ENCODE data around the gene DHTKD1. TPM values are rescaled to one million over a fixed set of nuclear protein-coding genes. Genes with fewer than 3 reads are reported as not detected.
"Not testable (repeated sequence)": the region's sequence is repeated elsewhere in the genome, so short reads cannot be mapped to it uniquely, and the experiment has no call there.

The DHTKD1 gene
- total RNA-seq, 2 experiments from 2014 or later, result 53.1 to 71.4 TPM

DNA sequence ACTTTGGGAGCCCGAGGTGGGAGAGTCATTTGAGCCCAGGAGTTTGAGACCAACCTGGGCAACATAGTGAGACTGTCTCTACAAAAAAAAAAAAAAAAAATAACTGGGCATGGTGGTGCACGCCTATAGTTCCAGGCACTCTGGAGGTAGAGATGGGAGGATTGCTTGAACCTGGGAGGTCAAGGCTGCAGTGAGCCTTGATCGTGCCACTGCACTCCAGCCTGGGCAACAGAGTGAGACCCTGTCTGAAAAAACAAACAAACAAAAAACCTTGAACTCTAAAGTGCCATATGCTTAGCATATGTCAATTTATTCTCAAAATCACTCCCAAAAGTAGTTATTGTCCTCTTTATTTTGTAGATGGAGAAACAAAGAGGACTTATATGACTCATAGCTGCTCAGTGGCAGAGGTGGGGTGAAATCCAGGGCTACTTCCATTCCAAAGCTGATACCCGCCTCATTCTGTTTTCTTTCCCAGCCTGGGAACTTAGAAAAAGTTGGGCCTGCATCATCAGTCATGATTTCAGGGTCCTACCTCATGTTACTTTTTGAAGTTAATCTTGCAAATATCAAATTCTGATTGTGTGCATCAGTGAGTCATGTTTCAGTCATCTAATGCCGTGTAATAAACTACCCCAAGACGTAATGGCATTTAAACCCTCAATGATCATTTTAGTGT lies 13.3 kb downstream of the DHTKD1 start:
- H3K4me1 ChIP-seq (ENCODE audit: insufficient read depth, low read length, poor library complexity, severe bottlenecking), result peaks cover 21% of the 10 kb centered on the region
- no TSS peak for BruUV-seq (replicated peaks)
- H3K27ac ChIP-seq (ENCODE audit: low read depth, low read length, poor library complexity, severe bottlenecking), result no peak overlapping the region
- CTCF ChIA-PET (ENCODE audit: unreplicated experiment), result no interaction called here
- no peaks in the 10 kb centered on the region for H3K9me2 ChIP-seq (ENCODE audit: insufficient read depth, low read length)
- peaks cover 37% of the 10 kb centered on the region for H3K36me3 ChIP-seq (ENCODE audit: insufficient read depth, low read length)
- DNase-seq (ENCODE audit: low spot score), result no peak
- intact Hi-C loops (cut with micrococcal nuclease; ENCODE audit: unreplicated experiment), result no loop called here
- H3K79me2 ChIP-seq (ENCODE audit: insufficient read depth, low read depth, low read length), result peaks cover 10% of the 10 kb centered on the region; the same call in 1 of the 2 replicates
- no peak for TF ChIP-seq EZH2phosphoT487 (IDR thresholded peaks at IDR 0.05; ENCODE audit: borderline replicate concordance, low read depth, low read length)
- TF ChIP-seq, protein P1, sequence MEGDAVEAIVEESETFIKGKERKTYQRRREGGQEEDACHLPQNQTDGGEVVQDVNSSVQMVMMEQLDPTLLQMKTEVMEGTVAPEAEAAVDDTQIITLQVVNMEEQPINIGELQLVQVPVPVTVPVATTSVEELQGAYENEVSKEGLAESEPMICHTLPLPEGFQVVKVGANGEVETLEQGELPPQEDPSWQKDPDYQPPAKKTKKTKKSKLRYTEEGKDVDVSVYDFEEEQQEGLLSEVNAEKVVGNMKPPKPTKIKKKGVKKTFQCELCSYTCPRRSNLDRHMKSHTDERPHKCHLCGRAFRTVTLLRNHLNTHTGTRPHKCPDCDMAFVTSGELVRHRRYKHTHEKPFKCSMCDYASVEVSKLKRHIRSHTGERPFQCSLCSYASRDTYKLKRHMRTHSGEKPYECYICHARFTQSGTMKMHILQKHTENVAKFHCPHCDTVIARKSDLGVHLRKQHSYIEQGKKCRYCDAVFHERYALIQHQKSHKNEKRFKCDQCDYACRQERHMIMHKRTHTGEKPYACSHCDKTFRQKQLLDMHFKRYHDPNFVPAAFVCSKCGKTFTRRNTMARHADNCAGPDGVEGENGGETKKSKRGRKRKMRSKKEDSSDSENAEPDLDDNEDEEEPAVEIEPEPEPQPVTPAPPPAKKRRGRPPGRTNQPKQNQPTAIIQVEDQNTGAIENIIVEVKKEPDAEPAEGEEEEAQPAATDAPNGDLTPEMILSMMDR (conservative IDR thresholded peaks at IDR 0.05; ENCODE audit: low read length), result no peak
- POLR2A ChIA-PET, result interaction anchor here (1.1 to 1.2 kb wide), 2 partner anchors 9 to 29 kb away, joined by 3 read pairs; no protein-coding TSS in a partner anchor
- H3K4me3 ChIP-seq (ENCODE audit: low read depth, low read length, poor library complexity, severe bottlenecking), result no peak overlapping the region
- H4K20me1 ChIP-seq (ENCODE audit: insufficient read depth, low read length), result no peaks in the 10 kb centered on the region
- H3K4me2 ChIP-seq (ENCODE audit: low read length), result no peak overlapping the region
- H3K9me3 ChIP-seq (ENCODE audit: low read length), result no peaks in the 10 kb centered on the region
- H2AFZ ChIP-seq (ENCODE audit: low read length), result no peak overlapping the region

DNA sequence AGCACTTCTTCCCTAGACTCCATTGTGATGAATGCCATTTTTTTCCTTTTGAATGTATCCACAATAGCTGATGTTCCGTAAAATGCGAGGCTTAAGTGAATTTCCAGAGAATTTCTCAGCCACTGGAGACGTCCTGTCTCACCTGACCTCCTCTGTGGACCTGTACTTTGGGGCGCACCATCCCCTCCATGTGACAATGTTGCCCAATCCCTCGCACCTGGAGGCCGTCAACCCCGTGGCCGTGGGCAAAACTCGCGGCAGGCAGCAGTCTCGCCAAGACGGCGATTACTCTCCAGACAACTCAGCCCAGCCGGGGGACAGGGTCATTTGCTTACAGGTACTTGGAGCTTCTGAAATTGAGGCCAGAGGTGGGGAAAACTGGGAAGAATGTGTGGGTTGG lies 20.2 kb downstream of the DHTKD1 start:
- Histone ChIP-seq H3K4me1 (ENCODE audit: insufficient read depth, low read length, poor library complexity, severe bottlenecking) (no peaks in the 10 kb centered on the region), H3K79me2 (ENCODE audit: insufficient read depth, low read depth, low read length) (no peaks in the 10 kb centered on the region), H3K4me2 (ENCODE audit: low read length) (no peak overlapping the region), H4K20me1 (ENCODE audit: insufficient read depth, low read length) (no peaks in the 10 kb centered on the region), H2AFZ (ENCODE audit: low read length) (no peak overlapping the region), H3K4me3 (ENCODE audit: low read depth, low read length, poor library complexity, severe bottlenecking) (no peak overlapping the region), H3K36me3 (ENCODE audit: insufficient read depth, low read length) (peaks cover 92% of the 10 kb centered on the region), H3K9me2 (ENCODE audit: insufficient read depth, low read length) (no peaks in the 10 kb centered on the region), H3K27ac (ENCODE audit: low read depth, low read length, poor library complexity, severe bottlenecking) (no peak overlapping the region), H3K9me3 (ENCODE audit: low read length) (no peaks in the 10 kb centered on the region)
- BruUV-seq (replicated peaks), result no TSS peak
- ChIA-PET POLR2A (interaction anchor here (0.6 kb wide), 1 partner anchor 14 kb away, joined by 3 read pairs; no protein-coding TSS in a partner anchor), CTCF (ENCODE audit: unreplicated experiment) (interaction anchor here (0.6 kb wide), 1 partner anchor 64 kb away, joined by 5 read pairs; no protein-coding TSS in a partner anchor)
- no peak for DNase-seq (ENCODE audit: low spot score)
- intact Hi-C loops (cut with micrococcal nuclease; ENCODE audit: unreplicated experiment), result no loop called here
- TF ChIP-seq, protein P1 (conservative IDR thresholded peaks at IDR 0.05; ENCODE audit: low read length), result no peak
- no peak for TF ChIP-seq EZH2phosphoT487 (IDR thresholded peaks at IDR 0.05; ENCODE audit: borderline replicate concordance, low read depth, low read length)

DNA sequence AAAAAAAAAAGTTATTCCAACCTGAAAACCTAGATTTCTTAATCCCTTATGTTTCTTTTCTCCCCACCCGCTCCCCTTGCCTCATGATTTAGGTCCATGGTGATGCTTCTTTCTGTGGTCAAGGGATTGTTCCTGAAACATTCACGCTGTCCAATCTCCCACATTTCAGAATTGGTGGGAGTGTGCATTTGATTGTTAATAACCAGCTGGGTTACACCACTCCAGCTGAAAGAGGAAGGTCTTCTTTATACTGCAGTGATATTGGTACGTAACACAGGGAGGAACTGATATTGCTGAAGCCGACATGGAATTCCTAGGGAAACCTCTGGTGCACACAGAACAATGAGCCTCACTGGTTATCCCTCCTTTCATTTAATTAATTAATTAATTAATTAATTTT lies 22.7 kb downstream of the DHTKD1 start:
- Histone ChIP-seq H2AFZ (ENCODE audit: low read length) (no peak overlapping the region), H3K9me3 (ENCODE audit: low read length) (no peaks in the 10 kb centered on the region), H3K36me3 (ENCODE audit: insufficient read depth, low read length) (peaks cover 93% of the 10 kb centered on the region), H3K27ac (ENCODE audit: low read depth, low read length, poor library complexity, severe bottlenecking) (no peak overlapping the region), H4K20me1 (ENCODE audit: insufficient read depth, low read length) (no peaks in the 10 kb centered on the region), H3K4me1 (ENCODE audit: insufficient read depth, low read length, poor library complexity, severe bottlenecking) (no peaks in the 10 kb centered on the region), H3K4me2 (ENCODE audit: low read length) (no peak overlapping the region), H3K4me3 (ENCODE audit: low read depth, low read length, poor library complexity, severe bottlenecking) (no peak overlapping the region), H3K79me2 (ENCODE audit: insufficient read depth, low read depth, low read length) (no peaks in the 10 kb centered on the region), H3K9me2 (ENCODE audit: insufficient read depth, low read length) (no peaks in the 10 kb centered on the region)
- intact Hi-C loops (cut with micrococcal nuclease; ENCODE audit: unreplicated experiment), result no loop called here
- BruUV-seq (replicated peaks), result no TSS peak
- TF ChIP-seq, protein P1 (conservative IDR thresholded peaks at IDR 0.05; ENCODE audit: low read length), result no peak
- TF ChIP-seq EZH2phosphoT487 (IDR thresholded peaks at IDR 0.05; ENCODE audit: borderline replicate concordance, low read depth, low read length), result no peak
- ChIA-PET CTCF (ENCODE audit: unreplicated experiment) (no interaction called here), POLR2A (no interaction called here)
- no peak for DNase-seq (ENCODE audit: low spot score)

DNA sequence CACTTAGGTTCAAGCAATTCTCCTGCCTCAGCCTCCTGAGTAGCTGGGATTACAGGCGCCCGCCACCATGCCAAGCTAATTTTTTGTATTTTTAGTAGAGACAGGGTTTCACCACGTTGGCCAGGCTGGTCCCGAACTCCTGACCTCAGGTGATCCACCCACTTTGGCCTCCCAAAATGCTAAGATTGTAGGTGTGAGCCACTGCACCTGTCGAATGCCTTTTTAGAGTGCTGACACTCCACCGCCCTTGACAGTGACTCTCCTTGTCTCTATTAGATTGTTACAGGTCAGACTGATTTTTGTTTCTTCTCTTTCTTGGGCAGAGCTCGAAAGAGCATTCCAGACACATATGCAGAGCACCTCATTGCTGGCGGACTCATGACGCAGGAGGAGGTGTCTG lies 28.6 kb downstream of the DHTKD1 start:
- H3K27ac ChIP-seq (ENCODE audit: low read depth, low read length, poor library complexity, severe bottlenecking); H3K9me2 ChIP-seq (ENCODE audit: insufficient read depth, low read length); CTCF ChIA-PET (ENCODE audit: unreplicated experiment); POLR2A ChIA-PET; BruUV-seq (replicated peaks); H2AFZ ChIP-seq (ENCODE audit: low read length); H3K79me2 ChIP-seq (ENCODE audit: insufficient read depth, low read depth, low read length); H3K9me3 ChIP-seq (ENCODE audit: low read length); intact Hi-C loops (cut with micrococcal nuclease; ENCODE audit: unreplicated experiment); DNase-seq (ENCODE audit: low spot score); H3K4me3 ChIP-seq (ENCODE audit: low read depth, low read length, poor library complexity, severe bottlenecking); H3K4me1 ChIP-seq (ENCODE audit: insufficient read depth, low read length, poor library complexity, severe bottlenecking); H4K20me1 ChIP-seq (ENCODE audit: insufficient read depth, low read length); H3K4me2 ChIP-seq (ENCODE audit: low read length): not testable (repeated sequence)
- peaks cover 84% of the 10 kb centered on the region for H3K36me3 ChIP-seq (ENCODE audit: insufficient read depth, low read length)

Data from OCI-LY7 (cell line).